ENCODE measurements around the gene NUP54. TPM values are rescaled to one million over a fixed set of nuclear protein-coding genes. Genes with fewer than 3 reads are reported as not detected.

Gene NUP54
- total RNA-seq, 1 experiment from 2014 or later = 29.2 TPM

DNA sequence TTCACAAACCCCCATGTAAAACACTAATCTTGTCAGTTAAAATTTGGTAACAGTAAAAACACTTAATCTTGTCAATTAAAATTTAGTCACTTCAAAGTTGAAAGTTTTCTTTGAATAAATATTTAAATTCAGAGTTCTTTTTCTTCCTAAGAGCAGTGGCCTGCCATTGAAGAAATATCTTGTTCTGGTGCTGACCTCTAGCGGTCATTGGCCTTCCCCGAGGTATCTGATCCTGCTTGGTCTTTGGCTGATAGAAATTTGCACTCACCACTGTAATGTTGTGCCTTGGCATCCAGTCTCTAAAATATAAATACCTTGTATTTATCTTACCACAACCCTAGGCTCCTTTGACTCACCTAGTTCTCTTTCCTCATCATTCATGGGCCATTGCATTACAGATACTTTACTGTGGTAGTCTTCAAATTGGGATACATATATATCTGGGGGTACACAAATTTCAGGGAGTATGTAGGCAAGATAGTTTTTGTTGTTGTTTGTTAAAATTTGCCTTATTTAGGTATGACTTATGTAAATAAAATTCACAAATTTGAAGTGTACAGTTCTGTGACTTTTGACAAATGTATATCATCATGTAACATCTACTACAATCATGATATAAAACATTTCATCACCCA is 80.4 kb downstream of the NUP54 start:
- H3K9me2 ChIP-seq (replicated peaks; ENCODE audit: low read length) = no peaks in the 10 kb centered on the region
- intact Hi-C loops (cut with micrococcal nuclease) = loop anchor here (1.0 kb wide), 2 partner anchors 72 to 151 kb away; no protein-coding TSS in a partner anchor
- DNase-seq = peak; percentile 80
- no peaks in the 10 kb centered on the region for H3K27me3 ChIP-seq (ENCODE audit: low read length)
- H3K9me3 ChIP-seq (ENCODE audit: low read length) = no peaks in the 10 kb centered on the region
- peak; percentile 94 for ATAC-seq
- H3F3A ChIP-seq (ENCODE audit: low read length, unreplicated experiment) = no peaks in the 10 kb centered on the region
- no peak overlapping the region for H3K4me2 ChIP-seq (ENCODE audit: low read length)
- no peaks in the 10 kb centered on the region for H3K79me2 ChIP-seq (ENCODE audit: low read length)
- POLR2A ChIA-PET (ENCODE audit: unreplicated experiment) = no interaction called here
- no peak overlapping the region for H3K4me3 ChIP-seq (ENCODE audit: low read length)
- H3K36me3 ChIP-seq (ENCODE audit: low read depth, low read length) = no peaks in the 10 kb centered on the region
- CTCF ChIA-PET = no interaction called here
- no TSS peak for BruUV-seq (replicated peaks)
- H4K20me1 ChIP-seq (ENCODE audit: low read length) = no peaks in the 10 kb centered on the region
- no peaks in the 10 kb centered on the region for H3K4me1 ChIP-seq (ENCODE audit: insufficient read depth, low read length)
- H3K27ac ChIP-seq (ENCODE audit: low read length) = no peak overlapping the region
- no peak overlapping the region for H2AFZ ChIP-seq (ENCODE audit: low read length)
- TF ChIP-seq CTCF (conservative IDR thresholded peaks at IDR 0.05; ENCODE audit: low read depth, low read length) = peak; percentile 80
- TF ChIP-seq EZH2phosphoT487 (IDR thresholded peaks at IDR 0.05; ENCODE audit: borderline replicate concordance, low read length) = no peak
- TF ChIP-seq EZH2 (IDR thresholded peaks at IDR 0.05; ENCODE audit: low read length, unreplicated experiment) = no peak
- no peak overlapping the region for H3K9ac ChIP-seq (ENCODE audit: low read length)

DNA sequence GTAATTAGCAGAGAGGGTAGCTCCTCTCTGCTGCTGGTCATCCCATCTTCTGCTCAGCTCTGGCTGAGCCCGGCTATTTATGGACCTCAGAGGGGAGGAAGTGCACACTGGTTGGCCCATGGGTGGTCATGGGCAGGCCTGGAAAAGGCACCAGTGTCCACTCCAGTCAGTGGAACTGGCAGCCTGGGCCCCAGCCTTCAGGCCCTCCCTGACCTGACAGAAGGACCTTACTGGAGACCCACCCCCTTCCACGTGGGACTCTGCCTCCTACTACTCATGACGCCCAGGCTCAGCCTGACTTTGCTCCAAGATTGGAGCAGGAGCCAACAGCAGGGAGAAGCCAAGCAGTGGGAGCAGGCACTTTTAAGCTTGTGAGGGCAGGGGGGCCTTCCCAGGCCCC is 81.7 kb downstream of the NUP54 start:
- H3K9ac ChIP-seq (ENCODE audit: low read length) = no peak overlapping the region
- H3K27ac ChIP-seq (ENCODE audit: low read length) = no peak overlapping the region
- no peaks in the 10 kb centered on the region for H3K9me2 ChIP-seq (replicated peaks; ENCODE audit: low read length)
- POLR2A ChIA-PET (ENCODE audit: unreplicated experiment) = no interaction called here
- H3K4me2 ChIP-seq (ENCODE audit: low read length) = no peak overlapping the region
- H3K4me3 ChIP-seq (ENCODE audit: low read length) = no peak overlapping the region
- no peak for TF ChIP-seq CTCF (conservative IDR thresholded peaks at IDR 0.05; ENCODE audit: low read depth, low read length)
- TF ChIP-seq EZH2phosphoT487 (IDR thresholded peaks at IDR 0.05; ENCODE audit: borderline replicate concordance, low read length) = no peak
- TF ChIP-seq EZH2 (IDR thresholded peaks at IDR 0.05; ENCODE audit: low read length, unreplicated experiment) = no peak
- BruUV-seq (replicated peaks) = no TSS peak
- CTCF ChIA-PET = no interaction called here
- H3K79me2 ChIP-seq (ENCODE audit: low read length) = no peaks in the 10 kb centered on the region
- no peaks in the 10 kb centered on the region for H3K9me3 ChIP-seq (ENCODE audit: low read length)
- intact Hi-C loops (cut with micrococcal nuclease) = no loop called here
- no peak for ATAC-seq
- DNase-seq = no peak
- no peaks in the 10 kb centered on the region for H3F3A ChIP-seq (ENCODE audit: low read length, unreplicated experiment)
- H3K27me3 ChIP-seq (ENCODE audit: low read length) = no peaks in the 10 kb centered on the region
- H3K4me1 ChIP-seq (ENCODE audit: insufficient read depth, low read length) = no peaks in the 10 kb centered on the region
- no peak overlapping the region for H2AFZ ChIP-seq (ENCODE audit: low read length)
- H3K36me3 ChIP-seq (ENCODE audit: low read depth, low read length) = no peaks in the 10 kb centered on the region
- no peaks in the 10 kb centered on the region for H4K20me1 ChIP-seq (ENCODE audit: low read length)

Other genes starting within 250 kb of the NUP54 start
- 0.04 TPM in 1 of 2 replicates, not detected in the other for gene PPEF2, start 245.9 kb downstream of the NUP54 start, total RNA-seq (2014; rRNA removed)
- 21.9 and 48.6 TPM in 2 replicates for gene NAAA, start 207.4 kb downstream of the NUP54 start, total RNA-seq (2014; rRNA removed)
- 29.2 and 34.1 TPM in 2 replicates for gene SDAD1, start 157.5 kb downstream of the NUP54 start, total RNA-seq (2014; rRNA removed)
- gene CXCL9, start 140.9 kb downstream of the NUP54 start, total RNA-seq (2014; rRNA removed) = not detected in 2 replicates
- gene CXCL10, start 124.9 kb downstream of the NUP54 start, total RNA-seq (2014; rRNA removed) = 0.81 TPM in 1 of 2 replicates, not detected in the other
- 0.46 TPM in 1 of 2 replicates, not detected in the other for gene CXCL11, start 112.3 kb downstream of the NUP54 start, total RNA-seq (2014; rRNA removed)
- not detected in 2 replicates for gene ART3, start 73.7 kb downstream of the NUP54 start, total RNA-seq (2014; rRNA removed)
- 40.6 and 56.3 TPM in 2 replicates for gene SCARB2, start 65.4 kb upstream of the NUP54 start, total RNA-seq (2014; rRNA removed)
- 0.91 and 0.98 TPM in 2 replicates for gene FAM47E, start 103.3 kb upstream of the NUP54 start, total RNA-seq (2014; rRNA removed)
- 7.3 and 10.9 TPM in 2 replicates for gene STBD1, start 158.3 kb upstream of the NUP54 start, total RNA-seq (2014; rRNA removed)